ENCODE results near the gene GOLGA3.

DNA sequence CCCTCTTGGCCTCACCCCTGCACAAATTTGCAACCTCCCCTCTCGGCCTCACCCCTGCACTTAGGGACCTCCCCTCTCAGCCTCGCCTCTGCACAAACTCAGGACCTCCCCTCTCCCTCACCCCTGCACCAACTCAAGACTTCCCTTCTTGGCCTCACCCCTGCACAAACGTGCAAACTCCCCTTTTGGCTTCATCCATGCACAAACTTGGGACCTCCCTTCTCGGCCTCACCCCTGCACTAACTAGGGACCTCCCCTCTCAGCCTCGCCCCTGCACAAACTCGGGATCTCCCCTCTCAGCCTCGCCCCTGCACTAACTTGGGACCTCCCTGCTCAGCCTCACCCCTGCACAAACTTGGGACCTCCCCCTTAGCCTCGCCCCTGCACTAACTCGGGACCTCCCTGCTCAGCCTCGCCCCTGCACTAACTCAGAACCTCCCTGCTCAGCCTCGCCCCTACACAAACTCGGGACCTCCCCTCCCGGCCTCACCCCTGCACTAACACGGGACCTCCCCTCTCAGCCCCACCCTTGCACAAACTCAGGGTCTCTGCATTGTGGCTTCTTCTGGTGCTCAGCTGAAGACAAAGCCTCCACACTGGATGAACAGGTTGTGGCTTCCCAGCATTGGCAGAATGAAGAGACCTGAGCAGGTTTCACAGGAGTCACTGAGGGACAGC is 11.0 kb upstream of the GOLGA3 start:
- TF ChIP-seq POLR2AphosphoS5 (IDR thresholded peaks at IDR 0.05; ENCODE audit: low read depth, low read length) (no peak), TAF1 (IDR thresholded peaks at IDR 0.05; ENCODE audit: borderline replicate concordance, insufficient read depth, low read length) (no peak), SIN3A (IDR thresholded peaks at IDR 0.05; ENCODE audit: borderline replicate concordance, insufficient read depth, low read length) (no peak), FOXP2 (optimal IDR thresholded peaks at IDR 0.05; ENCODE audit: borderline replicate concordance, extremely low read depth, extremely low read length, insufficient read depth) (no peak)
- TF ChIP-seq, protein P1, sequence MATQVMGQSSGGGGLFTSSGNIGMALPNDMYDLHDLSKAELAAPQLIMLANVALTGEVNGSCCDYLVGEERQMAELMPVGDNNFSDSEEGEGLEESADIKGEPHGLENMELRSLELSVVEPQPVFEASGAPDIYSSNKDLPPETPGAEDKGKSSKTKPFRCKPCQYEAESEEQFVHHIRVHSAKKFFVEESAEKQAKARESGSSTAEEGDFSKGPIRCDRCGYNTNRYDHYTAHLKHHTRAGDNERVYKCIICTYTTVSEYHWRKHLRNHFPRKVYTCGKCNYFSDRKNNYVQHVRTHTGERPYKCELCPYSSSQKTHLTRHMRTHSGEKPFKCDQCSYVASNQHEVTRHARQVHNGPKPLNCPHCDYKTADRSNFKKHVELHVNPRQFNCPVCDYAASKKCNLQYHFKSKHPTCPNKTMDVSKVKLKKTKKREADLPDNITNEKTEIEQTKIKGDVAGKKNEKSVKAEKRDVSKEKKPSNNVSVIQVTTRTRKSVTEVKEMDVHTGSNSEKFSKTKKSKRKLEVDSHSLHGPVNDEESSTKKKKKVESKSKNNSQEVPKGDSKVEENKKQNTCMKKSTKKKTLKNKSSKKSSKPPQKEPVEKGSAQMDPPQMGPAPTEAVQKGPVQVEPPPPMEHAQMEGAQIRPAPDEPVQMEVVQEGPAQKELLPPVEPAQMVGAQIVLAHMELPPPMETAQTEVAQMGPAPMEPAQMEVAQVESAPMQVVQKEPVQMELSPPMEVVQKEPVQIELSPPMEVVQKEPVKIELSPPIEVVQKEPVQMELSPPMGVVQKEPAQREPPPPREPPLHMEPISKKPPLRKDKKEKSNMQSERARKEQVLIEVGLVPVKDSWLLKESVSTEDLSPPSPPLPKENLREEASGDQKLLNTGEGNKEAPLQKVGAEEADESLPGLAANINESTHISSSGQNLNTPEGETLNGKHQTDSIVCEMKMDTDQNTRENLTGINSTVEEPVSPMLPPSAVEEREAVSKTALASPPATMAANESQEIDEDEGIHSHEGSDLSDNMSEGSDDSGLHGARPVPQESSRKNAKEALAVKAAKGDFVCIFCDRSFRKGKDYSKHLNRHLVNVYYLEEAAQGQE (IDR thresholded peaks at IDR 0.05; ENCODE audit: insufficient read depth in 1 of 2, low read depth in 2 of 2, low read length in 2 of 2) = no peak

Data from PFSK-1 (cell line).